ENCODE measurements around the gene CABLES2. TPM values are rescaled to one million over a fixed set of nuclear protein-coding genes. Genes with fewer than 3 reads are reported as not detected.

The CABLES2 gene
- total and polyA plus RNA-seq, 8 donors = 1.4 to 2.9 (median 1.9) TPM

DNA sequence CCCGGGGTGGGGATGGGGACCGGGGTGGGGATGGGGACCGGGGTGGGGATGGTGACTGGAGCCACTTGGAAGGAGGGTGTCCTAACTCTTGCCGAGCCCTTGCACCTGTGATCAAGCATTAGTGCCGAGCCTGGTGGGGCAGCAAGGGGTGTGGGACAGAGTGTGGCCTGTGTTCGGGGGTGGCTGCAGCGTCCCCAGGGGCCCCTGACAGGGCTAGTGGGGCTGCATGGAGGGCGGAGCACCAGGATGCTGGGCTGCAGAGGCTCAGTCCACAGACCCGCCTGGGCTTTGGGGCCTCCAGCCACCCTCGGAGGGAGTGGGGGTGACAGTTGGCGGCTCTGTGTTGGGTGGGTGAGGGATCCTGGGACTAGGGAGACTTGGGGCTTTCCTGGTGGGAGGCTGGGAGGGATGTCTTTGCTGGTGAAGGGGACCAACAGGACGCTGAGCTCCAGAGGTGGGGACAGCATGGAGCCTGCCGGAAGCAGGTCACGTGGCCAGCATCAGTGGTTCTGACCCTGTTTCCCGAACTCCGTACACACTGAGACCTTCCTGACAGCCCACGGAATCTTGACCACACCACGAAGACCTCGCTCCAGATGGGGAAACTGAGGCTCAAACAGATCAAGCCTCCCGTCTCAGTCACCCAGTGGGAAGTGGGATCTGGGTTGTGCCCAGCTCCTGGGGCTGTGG, 15.7 kb upstream of the CABLES2 start:
- intact Hi-C loops (cut with DNase I) = no loop called here
- no peaks in the 10 kb centered on the region for H3K36me3 ChIP-seq
- peaks cover 6 to 10% (median 9%) of the 10 kb centered on the region in 3 donors for H3K4me1 ChIP-seq
- 90 to 91% methylated on average over 20 of the region's 20 CpGs for WGBS, 2 donors
- TF ChIP-seq, protein P1, sequence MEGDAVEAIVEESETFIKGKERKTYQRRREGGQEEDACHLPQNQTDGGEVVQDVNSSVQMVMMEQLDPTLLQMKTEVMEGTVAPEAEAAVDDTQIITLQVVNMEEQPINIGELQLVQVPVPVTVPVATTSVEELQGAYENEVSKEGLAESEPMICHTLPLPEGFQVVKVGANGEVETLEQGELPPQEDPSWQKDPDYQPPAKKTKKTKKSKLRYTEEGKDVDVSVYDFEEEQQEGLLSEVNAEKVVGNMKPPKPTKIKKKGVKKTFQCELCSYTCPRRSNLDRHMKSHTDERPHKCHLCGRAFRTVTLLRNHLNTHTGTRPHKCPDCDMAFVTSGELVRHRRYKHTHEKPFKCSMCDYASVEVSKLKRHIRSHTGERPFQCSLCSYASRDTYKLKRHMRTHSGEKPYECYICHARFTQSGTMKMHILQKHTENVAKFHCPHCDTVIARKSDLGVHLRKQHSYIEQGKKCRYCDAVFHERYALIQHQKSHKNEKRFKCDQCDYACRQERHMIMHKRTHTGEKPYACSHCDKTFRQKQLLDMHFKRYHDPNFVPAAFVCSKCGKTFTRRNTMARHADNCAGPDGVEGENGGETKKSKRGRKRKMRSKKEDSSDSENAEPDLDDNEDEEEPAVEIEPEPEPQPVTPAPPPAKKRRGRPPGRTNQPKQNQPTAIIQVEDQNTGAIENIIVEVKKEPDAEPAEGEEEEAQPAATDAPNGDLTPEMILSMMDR (IDR thresholded peaks at IDR 0.05) = no peak
- ATAC-seq = no peak
- no peaks in the 10 kb centered on the region for H3K27me3 ChIP-seq
- H3K4me3 ChIP-seq = no peak overlapping the region
- DNase-seq = no peak
- H3K9me3 ChIP-seq = no peaks in the 10 kb centered on the region
- H3K27ac ChIP-seq = no peak overlapping the region
- FAIRE-seq = no peak

DNA sequence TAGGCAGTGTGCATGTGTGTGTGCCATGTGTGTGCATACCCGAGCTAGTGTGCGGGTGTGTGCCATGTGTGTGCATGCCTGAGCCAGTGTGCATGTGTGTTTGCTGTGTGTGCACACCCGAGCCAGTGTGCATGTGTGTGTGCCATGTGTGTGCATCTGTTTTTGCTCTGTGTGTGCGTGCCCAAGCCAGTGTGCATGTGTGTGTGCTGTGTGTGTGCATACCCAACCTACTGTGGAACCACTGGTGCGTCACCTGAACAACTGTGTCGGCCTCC, 14.6 kb upstream of the CABLES2 start:
- Histone ChIP-seq H3K9me3 (no peaks in the 10 kb centered on the region), H3K27me3 (no peaks in the 10 kb centered on the region), H3K27ac (no peak overlapping the region), H3K36me3 (no peaks in the 10 kb centered on the region), H3K4me1 (peaks cover 0 to 5% (median 4%) of the 10 kb centered on the region in 3 donors), H3K4me3 (no peak overlapping the region)
- TF ChIP-seq, protein P1 (IDR thresholded peaks at IDR 0.05) = no peak
- WGBS, 2 donors = 86 to 90% methylated on average over 6 of the region's 6 CpGs
- no peak for ATAC-seq
- FAIRE-seq = no peak
- no peak for DNase-seq
- intact Hi-C loops (cut with DNase I) = no loop called here

DNA sequence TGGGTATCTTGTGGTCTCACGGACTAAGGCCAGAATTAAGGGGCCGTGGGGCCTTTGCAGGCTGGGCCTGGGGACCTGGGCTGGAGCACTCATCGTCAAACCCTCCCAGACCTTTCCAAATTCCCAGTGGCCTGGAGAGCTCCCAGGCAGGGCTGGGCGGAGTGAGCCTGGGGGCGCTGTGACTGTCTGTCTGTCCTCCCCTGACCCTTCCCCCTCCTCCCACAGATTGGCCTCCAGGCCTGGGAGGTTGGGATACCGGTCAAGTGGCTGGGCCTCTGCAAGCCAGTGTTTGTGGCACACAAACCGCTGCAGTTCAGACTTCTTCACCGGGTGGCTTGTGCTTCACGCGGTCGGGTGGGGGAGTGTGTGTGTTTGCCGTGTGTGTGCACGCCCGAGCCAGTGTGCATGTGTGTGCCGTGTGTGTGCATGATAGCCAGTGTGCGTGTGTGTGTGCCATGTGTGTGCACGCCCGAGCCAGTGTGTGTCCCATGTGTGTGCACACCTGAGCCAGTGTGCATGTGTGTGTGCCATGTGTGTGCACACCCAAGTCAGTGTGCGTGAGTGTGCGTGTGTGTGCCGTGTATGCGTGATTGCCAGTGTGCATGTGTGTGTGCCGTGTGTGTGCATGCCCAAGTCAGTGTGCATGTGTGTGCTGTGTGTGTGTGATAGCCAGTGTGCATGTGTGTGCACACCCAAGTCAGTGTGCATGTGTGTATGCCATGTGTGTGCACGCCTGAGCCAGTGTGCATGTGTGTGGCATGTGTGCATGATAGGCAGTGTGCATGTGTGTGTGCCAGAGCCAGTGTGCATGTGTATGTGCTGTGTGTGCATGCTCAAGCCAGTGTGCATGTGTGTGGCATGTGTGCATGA, 14.0 kb upstream of the CABLES2 start:
- no peak for ATAC-seq
- Histone ChIP-seq H3K9me3 (no peaks in the 10 kb centered on the region), H3K36me3 (no peaks in the 10 kb centered on the region), H3K4me3 (no peak overlapping the region), H3K27me3 (no peaks in the 10 kb centered on the region), H3K27ac (no peak overlapping the region), H3K4me1 (no peaks in the 10 kb centered on the region)
- DNase-seq = no peak
- intact Hi-C loops (cut with DNase I) = no loop called here
- 90 to 92% methylated on average over 24 of the region's 24 CpGs for WGBS, 2 donors
- FAIRE-seq = no peak
- TF ChIP-seq, protein P1 (IDR thresholded peaks at IDR 0.05) = no peak

DNA sequence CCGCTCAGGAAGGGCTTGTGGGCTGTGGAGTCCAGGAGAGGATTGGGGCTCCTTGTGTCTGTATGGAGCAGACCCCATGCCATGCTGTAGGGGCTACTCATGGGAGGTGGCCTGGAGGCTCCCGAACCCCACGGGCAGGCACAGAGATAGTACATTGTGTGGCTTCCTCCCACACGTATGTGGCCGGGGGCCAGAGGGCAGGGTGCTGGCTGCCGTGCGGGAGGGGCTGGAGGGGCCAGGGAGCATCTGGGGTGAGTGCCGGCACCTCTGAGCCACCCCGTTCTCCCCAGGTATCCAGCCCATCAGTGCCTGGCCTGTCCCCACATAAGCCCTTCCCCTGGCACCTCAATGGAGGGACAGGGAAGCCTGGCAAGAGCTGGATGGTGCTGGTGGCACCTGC, 12.7 kb upstream of the CABLES2 start:
- Histone ChIP-seq H3K4me1 (no peaks in the 10 kb centered on the region), H3K27me3 (no peaks in the 10 kb centered on the region), H3K4me3 (no peak overlapping the region), H3K27ac (no peak overlapping the region), H3K36me3 (no peaks in the 10 kb centered on the region), H3K9me3 (no peaks in the 10 kb centered on the region)
- no peak for FAIRE-seq
- ATAC-seq = no peak
- TF ChIP-seq, protein P1 (IDR thresholded peaks at IDR 0.05) = no peak
- intact Hi-C loops (cut with DNase I) = no loop called here
- WGBS, 2 donors = 82 to 91% methylated on average over 9 of the region's 9 CpGs
- no peak for DNase-seq

Data from pancreas (tissue), 10 donors.